D721Med (cell line): ENCODE measurements around the gene WDCP.
A peak's percentile ranks its signal among the peaks of the same experiment; 100 is the strongest.
"Not testable (repeated sequence)": the region's sequence is repeated elsewhere in the genome, so short reads cannot be mapped to it uniquely, and the experiment has no call there.

Experiments used
- DNase-seq: peaks from one replicate; pipeline ENCODE4 v3.0.0; 2011; ENCODE audit warnings: low spot score; ENCODE audit not compliant: insufficient read length
- FAIRE-seq: peaks from 2 replicates; lab custom pipeline; 2011; peaks lifted over from hg19 to GRCh38; lab: Jason Lieb, UNC
- TF ChIP-seq, protein P1 (sequence below): IDR thresholded peaks from 2 replicates; pipeline ENCODE4 v1.5.1; 2012; ENCODE audit warnings: mild to moderate bottlenecking, control low read depth; ENCODE audit not compliant: insufficient read depth; ENCODE audit errors: missing control alignments

The WDCP gene, protein sequence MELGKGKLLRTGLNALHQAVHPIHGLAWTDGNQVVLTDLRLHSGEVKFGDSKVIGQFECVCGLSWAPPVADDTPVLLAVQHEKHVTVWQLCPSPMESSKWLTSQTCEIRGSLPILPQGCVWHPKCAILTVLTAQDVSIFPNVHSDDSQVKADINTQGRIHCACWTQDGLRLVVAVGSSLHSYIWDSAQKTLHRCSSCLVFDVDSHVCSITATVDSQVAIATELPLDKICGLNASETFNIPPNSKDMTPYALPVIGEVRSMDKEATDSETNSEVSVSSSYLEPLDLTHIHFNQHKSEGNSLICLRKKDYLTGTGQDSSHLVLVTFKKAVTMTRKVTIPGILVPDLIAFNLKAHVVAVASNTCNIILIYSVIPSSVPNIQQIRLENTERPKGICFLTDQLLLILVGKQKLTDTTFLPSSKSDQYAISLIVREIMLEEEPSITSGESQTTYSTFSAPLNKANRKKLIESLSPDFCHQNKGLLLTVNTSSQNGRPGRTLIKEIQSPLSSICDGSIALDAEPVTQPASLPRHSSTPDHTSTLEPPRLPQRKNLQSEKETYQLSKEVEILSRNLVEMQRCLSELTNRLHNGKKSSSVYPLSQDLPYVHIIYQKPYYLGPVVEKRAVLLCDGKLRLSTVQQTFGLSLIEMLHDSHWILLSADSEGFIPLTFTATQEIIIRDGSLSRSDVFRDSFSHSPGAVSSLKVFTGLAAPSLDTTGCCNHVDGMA

DNA sequence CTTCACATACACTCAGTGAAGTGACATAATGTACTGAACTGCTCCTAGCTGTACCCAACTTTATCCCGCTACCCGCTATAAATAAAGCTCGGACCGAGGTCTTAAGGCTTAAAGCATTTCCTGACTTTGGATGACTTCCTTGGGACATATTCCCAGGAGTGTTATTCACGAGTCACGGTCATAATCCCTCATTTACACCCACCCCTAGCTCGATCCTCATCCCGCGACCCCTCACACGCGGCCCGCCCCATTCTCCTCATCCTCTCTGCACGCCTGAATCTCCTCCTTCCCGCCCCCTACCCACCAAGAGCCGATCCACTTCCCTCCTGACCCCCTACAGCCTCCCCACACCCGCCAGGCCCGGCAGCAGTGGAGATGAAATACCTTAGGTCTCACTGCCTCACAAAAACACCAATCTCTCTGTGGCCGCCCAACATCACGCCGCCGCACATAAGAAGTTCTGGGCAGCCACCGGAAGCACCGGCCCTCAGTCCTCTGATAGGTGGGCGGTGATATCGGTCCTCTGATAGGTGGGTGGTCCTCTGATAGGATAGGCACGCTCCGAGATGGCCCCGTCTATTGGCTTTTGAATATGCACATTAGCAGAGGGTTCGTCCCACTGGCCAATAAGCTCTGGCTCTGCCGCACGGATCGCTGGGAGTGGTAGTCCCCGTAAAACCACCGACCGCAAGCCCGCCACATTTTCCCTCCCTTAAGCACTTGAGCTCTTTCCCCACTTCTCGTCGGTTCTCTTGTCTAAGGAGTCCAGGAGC lies at the start of gene WDCP:
Gene WDCP (minus strand): TSS at position 462 of the 773 bp plus-strand sequence. CDS start 7,897 bp downstream, outside the sequence.
- peak; percentile 31 for DNase-seq
- TF ChIP-seq, protein P1, sequence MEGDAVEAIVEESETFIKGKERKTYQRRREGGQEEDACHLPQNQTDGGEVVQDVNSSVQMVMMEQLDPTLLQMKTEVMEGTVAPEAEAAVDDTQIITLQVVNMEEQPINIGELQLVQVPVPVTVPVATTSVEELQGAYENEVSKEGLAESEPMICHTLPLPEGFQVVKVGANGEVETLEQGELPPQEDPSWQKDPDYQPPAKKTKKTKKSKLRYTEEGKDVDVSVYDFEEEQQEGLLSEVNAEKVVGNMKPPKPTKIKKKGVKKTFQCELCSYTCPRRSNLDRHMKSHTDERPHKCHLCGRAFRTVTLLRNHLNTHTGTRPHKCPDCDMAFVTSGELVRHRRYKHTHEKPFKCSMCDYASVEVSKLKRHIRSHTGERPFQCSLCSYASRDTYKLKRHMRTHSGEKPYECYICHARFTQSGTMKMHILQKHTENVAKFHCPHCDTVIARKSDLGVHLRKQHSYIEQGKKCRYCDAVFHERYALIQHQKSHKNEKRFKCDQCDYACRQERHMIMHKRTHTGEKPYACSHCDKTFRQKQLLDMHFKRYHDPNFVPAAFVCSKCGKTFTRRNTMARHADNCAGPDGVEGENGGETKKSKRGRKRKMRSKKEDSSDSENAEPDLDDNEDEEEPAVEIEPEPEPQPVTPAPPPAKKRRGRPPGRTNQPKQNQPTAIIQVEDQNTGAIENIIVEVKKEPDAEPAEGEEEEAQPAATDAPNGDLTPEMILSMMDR = no peak
- no peak for FAIRE-seq

DNA sequence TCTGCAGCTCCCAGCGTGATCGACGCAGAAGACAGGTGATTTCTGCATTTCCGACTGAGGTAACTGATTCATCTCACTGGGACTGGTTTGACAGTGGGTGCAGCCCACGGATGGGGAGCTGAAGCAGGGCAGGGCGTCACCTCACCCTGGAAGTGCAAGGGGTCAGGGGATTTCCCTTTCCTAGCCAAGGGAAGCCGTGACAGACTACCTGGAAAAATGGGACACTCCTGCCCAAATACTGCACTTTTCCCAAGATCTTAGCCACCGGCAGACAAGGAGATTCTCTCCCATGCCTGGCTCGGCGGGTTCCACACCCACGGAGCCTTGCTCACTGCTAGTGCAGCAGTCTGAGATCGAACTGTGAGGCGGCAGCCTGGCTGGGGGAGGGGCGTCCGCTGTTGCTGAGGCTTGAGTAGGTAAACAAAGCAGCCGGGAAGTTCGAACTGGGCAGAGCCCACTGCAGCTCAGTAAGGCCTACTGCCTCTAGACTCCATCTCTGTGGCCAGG lies 48.0 kb upstream of the WDCP start:
- not testable (repeated sequence) for FAIRE-seq, DNase-seq

DNA sequence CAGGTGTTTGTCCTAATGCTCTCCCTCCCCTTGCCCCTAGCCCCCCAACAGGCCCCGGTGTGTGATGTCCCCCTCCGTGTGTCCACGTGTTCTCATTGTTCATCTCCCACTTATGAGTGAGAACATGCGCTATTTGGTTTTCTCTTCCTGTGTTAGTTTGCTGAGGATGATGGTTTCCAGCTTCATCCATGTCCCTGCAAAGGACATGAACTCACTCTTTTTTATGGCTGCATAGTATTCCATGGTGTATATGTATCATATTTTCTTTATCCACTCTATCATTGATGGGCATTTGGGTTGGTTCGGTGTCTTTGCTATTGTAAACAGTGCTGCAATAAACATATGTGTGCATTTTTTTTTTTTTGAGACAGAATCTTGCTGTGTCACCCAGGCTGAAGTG lies 46.1 kb upstream of the WDCP start:
- not testable (repeated sequence) for DNase-seq, FAIRE-seq

DNA sequence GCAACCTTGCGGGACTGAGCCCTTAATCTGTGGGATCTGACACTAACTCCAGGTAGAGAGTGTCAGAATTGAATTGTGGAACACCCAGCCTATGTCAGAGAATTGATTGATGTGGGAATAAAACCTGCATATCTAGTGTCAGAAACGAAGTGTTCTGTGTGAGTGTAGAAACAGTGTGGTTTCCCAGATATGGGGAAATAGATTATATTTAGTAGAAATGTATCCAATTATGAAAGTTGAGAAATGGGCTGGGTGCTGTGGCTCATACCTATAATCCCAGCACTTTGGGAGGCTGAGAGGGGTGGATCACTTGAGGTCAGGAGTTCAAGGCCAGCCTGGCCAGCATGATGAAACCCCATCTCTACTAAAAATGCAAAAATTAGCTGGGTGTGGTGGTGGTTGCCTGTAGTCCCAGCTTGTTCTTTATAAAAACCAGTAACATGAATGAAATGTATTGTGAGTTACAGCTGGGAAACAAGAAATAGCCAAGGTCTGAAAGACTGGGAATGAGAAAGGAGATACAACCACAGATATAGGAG lies 41.7 kb upstream of the WDCP start:
- TF ChIP-seq, protein P1 = no peak
- FAIRE-seq (no peak), DNase-seq (no peak)

DNA sequence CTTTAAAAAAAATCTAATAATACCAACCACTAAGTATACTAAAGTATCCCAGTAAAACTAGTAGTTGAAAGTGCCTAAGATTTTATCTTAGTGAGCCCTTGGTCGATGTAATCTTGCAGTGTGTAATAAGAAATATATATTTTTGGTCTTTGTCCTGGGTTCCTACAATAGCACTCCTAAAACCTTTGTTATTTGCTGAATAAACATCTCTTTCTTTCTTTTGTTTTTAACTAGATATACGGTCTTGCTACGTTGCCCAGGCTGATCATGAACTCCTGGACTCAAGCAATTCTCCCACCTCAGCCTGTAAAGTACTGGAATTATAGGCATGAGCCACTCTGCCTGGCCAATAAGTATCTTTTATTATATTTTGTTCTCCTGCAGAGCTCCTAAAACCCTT lies 39.8 kb upstream of the WDCP start:
- DNase-seq = no peak
- no peak for FAIRE-seq
- TF ChIP-seq, protein P1 = no peak

DNA sequence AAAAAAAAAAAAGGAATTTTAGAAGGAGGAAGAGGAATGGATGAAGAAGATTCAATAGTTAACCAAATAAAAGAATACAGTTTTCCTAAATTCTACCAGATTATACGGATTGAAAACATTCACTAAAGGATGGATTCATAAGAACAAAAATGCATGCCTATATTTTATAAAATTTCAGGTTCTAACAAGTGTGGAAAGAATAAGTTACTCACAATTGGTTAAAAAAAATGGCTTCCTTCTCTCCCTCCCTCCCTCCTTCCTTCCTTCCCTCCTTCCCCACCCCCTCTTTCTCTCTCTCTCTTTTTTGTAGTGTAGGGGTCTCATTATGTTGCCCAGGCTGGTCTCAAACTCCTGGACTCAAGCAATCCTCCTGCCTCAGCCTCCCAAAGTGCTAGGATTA lies 39.0 kb upstream of the WDCP start:
- DNase-seq (no peak), FAIRE-seq (no peak)
- TF ChIP-seq, protein P1 = no peak

DNA sequence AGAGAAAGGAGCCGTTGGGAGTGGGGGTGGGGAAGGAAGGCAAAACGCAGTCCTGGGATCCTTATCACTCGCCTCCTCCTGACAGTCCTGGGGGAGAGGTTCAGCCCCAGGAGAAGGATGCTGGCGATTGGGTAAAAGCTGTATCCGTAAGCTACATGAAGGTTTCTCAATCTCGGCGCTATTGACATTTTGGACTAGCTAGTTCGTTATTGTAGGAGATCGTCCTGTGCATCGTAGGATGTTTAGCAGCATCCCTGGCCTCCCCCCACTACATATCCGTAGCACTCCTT lies 38.0 kb upstream of the WDCP start:
- TF ChIP-seq, protein P1 = no peak
- FAIRE-seq = no peak
- DNase-seq = no peak
